ENCODE measurements around the gene BRD1.

BRD1 gene

GRCh38 chr22:49749885-49750510 lies 77.7 kb downstream of the BRD1 start:
- no peak for DNase-seq

GRCh38 chr22:49749227-49749626 lies 78.4 kb downstream of the BRD1 start:
- no peak for DNase-seq

- DNase-seq = no peak
Measured at GRCh38 chr22:49748514-49748913, 79.2 kb downstream of the BRD1 start.

- DNase-seq = no peak
Measured at GRCh38 chr22:49747716-49748115, 80.0 kb downstream of the BRD1 start.

GRCh38 chr22:49747130-49747529 lies 80.5 kb downstream of the BRD1 start:
- DNase-seq = no peak

GRCh38 chr22:49746065-49746464 lies 81.6 kb downstream of the BRD1 start:
- no peak for DNase-seq

GRCh38 chr22:49740242-49740641 lies 87.4 kb downstream of the BRD1 start:
- no peak for DNase-seq

GRCh38 chr22:49739138-49739537 lies 88.5 kb downstream of the BRD1 start:
- no peak for DNase-seq

GRCh38 chr22:49738566-49738965 lies 89.1 kb downstream of the BRD1 start:
- DNase-seq = no peak

GRCh38 chr22:49738006-49738405 lies 89.7 kb downstream of the BRD1 start:
- no peak for DNase-seq

- no peak for DNase-seq
Measured at GRCh38 chr22:49737101-49737551, 90.5 kb downstream of the BRD1 start.

- no peak for DNase-seq
Measured at GRCh38 chr22:49736538-49736937, 91.1 kb downstream of the BRD1 start.

GRCh38 chr22:49735901-49736421 lies 91.7 kb downstream of the BRD1 start:
- no peak for DNase-seq

GRCh38 chr22:49735411-49735900 lies 92.2 kb downstream of the BRD1 start:
- DNase-seq = no peak

- DNase-seq = no peak
Measured at GRCh38 chr22:49734882-49735281, 92.8 kb downstream of the BRD1 start.

GRCh38 chr22:49734390-49734789 lies 93.3 kb downstream of the BRD1 start:
- no peak for DNase-seq

GRCh38 chr22:49733631-49734030 lies 94.0 kb downstream of the BRD1 start:
- DNase-seq = no peak

- DNase-seq = no peak
Measured at GRCh38 chr22:49730656-49731055, 97.0 kb downstream of the BRD1 start.

GRCh38 chr22:49728570-49729271 lies 99.0 kb downstream of the BRD1 start:
- peak in 1 of 2 experiments; percentile 21 for DNase-seq

- DNase-seq = no peak
Measured at GRCh38 chr22:49727881-49728569, 99.6 kb downstream of the BRD1 start.

GRCh38 chr22:49727191-49727880 lies 100.3 kb downstream of the BRD1 start:
- no peak for DNase-seq

GRCh38 chr22:49726701-49727101 lies 101.0 kb downstream of the BRD1 start:
- DNase-seq = no peak
